ENCODE measurements around the gene KCTD7.
"Not testable (repeated sequence)": the region's sequence is repeated elsewhere in the genome, so short reads cannot be mapped to it uniquely, and the experiment has no call there.

DNA sequence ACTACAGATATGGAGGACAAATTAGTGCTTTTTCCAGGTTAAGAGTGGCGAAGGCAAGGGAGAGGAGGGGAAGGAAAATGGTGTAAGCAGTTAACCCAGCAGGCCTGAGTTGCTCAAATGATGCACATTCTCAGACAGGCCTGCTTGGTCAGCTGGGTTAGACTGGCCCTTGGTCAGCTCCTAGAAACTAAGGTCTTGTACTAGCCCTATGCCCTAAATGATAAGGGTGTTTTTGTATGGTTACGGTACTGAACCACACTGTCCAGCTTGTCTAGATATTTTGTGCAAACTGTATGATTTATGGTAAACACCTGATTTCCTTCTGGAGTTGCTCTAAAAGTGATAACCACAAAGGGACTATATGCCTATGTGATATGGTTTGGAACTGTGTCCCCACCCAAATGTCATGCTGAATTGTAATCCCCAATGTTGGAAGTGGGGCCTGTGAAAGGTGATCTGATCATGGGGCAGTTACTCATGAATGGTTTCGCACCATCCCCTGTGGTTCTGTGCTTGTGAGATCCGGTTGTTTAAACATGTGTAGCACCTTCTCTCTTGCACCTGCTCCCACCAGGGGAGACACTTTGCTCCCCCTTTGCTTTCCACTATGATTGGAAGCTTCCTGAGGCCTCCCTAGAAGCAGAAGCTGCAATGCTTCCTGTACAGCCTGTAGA, 45.7 kb upstream of the KCTD7 start:
- TF ChIP-seq, protein P1, sequence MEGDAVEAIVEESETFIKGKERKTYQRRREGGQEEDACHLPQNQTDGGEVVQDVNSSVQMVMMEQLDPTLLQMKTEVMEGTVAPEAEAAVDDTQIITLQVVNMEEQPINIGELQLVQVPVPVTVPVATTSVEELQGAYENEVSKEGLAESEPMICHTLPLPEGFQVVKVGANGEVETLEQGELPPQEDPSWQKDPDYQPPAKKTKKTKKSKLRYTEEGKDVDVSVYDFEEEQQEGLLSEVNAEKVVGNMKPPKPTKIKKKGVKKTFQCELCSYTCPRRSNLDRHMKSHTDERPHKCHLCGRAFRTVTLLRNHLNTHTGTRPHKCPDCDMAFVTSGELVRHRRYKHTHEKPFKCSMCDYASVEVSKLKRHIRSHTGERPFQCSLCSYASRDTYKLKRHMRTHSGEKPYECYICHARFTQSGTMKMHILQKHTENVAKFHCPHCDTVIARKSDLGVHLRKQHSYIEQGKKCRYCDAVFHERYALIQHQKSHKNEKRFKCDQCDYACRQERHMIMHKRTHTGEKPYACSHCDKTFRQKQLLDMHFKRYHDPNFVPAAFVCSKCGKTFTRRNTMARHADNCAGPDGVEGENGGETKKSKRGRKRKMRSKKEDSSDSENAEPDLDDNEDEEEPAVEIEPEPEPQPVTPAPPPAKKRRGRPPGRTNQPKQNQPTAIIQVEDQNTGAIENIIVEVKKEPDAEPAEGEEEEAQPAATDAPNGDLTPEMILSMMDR (IDR thresholded peaks at IDR 0.05): not testable (repeated sequence)
- TF ChIP-seq POLR2A (IDR thresholded peaks at IDR 0.05): not testable (repeated sequence)

All from body of pancreas (tissue), 4 donors.